Measurements from ENCODE around the gene CDK6. TPM values are rescaled to one million over a fixed set of nuclear protein-coding genes. Genes with fewer than 3 reads are reported as not detected.

Gene CDK6
- polyA plus RNA-seq, 1 donor, result 48.9 TPM

GRCh38 chr7:92645114-92646061 is 191.0 kb downstream of the CDK6 start:
- DNase-seq, result peak; percentile 20

- no peak for DNase-seq
These were observed 191.8 kb downstream of the CDK6 start for GRCh38 chr7:92644406-92645113.

- DNase-seq, result no peak
These were observed 192.6 kb downstream of the CDK6 start for GRCh38 chr7:92643821-92644220.

GRCh38 chr7:92641921-92642511 is 194.4 kb downstream of the CDK6 start:
- DNase-seq, result no peak

- no peak for DNase-seq
These were observed 196.4 kb downstream of the CDK6 start for GRCh38 chr7:92639966-92640365.

- DNase-seq, result no peak
These were observed 197.0 kb downstream of the CDK6 start for GRCh38 chr7:92639213-92639896.

GRCh38 chr7:92636018-92636560 is 200.3 kb downstream of the CDK6 start:
- DNase-seq, result no peak

GRCh38 chr7:92635538-92635937 is 200.8 kb downstream of the CDK6 start:
- DNase-seq, result no peak

GRCh38 chr7:92634924-92635519 is 201.4 kb downstream of the CDK6 start:
- no peak for DNase-seq

- DNase-seq, result no peak
These were observed 202.2 kb downstream of the CDK6 start for GRCh38 chr7:92634205-92634604.

- DNase-seq, result no peak
These were observed 203.0 kb downstream of the CDK6 start for GRCh38 chr7:92633211-92633906.

- no peak for DNase-seq
These were observed 203.6 kb downstream of the CDK6 start for GRCh38 chr7:92632791-92633190.

GRCh38 chr7:92631850-92632487 is 204.4 kb downstream of the CDK6 start:
- no peak for DNase-seq

GRCh38 chr7:92631067-92631849 is 205.1 kb downstream of the CDK6 start:
- no peak for DNase-seq

- DNase-seq, result no peak
These were observed 206.6 kb downstream of the CDK6 start for GRCh38 chr7:92629779-92630178.

- no peak for DNase-seq
These were observed 208.4 kb downstream of the CDK6 start for GRCh38 chr7:92627956-92628355.

GRCh38 chr7:92626281-92626809 is 210.0 kb downstream of the CDK6 start:
- DNase-seq, result no peak

- no peak for DNase-seq
These were observed 210.8 kb downstream of the CDK6 start for GRCh38 chr7:92625617-92626016.

- no peak for DNase-seq
These were observed 211.9 kb downstream of the CDK6 start for GRCh38 chr7:92624298-92624996.

Measured in left kidney (tissue), 2 donors.